ENCODE measurements around the gene TTC32.
"Not testable (repeated sequence)": the region's sequence is repeated elsewhere in the genome, so short reads cannot be mapped to it uniquely, and the experiment has no call there.

The TTC32 gene

DNA sequence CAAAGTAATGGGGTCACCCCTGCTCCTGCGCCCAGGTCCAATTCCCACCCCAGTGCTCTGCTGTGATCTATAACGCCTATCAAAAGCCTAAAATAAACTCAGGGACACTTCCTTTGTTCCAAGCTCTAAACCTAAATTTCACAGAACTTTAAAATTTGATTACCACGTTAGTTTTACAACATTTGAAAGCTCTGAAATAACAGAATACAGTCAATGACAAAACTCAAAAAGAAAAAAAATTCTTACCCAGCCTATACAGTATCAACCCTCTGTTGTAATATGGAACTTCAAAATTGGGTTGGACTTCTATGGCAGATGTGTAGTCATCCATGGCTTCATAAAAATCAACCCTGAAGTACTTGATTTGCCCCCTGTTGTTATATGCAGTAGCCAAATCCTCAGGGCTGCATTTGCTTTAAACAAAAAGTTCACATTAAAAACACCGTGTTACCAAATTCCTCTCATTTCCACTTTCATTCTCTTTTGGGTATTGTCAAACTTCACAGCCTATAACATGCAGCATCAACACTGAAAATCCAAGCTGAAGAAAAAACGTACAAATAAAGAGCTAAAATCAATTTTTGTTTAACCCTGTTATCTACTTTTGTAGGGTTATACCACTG is 4.0 kb downstream of the TTC32 start:
- H3K27ac ChIP-seq: no peak overlapping the region
- no peak for DNase-seq (ENCODE audit: low spot score)
- TF ChIP-seq, protein P1, sequence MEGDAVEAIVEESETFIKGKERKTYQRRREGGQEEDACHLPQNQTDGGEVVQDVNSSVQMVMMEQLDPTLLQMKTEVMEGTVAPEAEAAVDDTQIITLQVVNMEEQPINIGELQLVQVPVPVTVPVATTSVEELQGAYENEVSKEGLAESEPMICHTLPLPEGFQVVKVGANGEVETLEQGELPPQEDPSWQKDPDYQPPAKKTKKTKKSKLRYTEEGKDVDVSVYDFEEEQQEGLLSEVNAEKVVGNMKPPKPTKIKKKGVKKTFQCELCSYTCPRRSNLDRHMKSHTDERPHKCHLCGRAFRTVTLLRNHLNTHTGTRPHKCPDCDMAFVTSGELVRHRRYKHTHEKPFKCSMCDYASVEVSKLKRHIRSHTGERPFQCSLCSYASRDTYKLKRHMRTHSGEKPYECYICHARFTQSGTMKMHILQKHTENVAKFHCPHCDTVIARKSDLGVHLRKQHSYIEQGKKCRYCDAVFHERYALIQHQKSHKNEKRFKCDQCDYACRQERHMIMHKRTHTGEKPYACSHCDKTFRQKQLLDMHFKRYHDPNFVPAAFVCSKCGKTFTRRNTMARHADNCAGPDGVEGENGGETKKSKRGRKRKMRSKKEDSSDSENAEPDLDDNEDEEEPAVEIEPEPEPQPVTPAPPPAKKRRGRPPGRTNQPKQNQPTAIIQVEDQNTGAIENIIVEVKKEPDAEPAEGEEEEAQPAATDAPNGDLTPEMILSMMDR (IDR thresholded peaks at IDR 0.05): no peak
- H3K4me3 ChIP-seq: no peak overlapping the region

DNA sequence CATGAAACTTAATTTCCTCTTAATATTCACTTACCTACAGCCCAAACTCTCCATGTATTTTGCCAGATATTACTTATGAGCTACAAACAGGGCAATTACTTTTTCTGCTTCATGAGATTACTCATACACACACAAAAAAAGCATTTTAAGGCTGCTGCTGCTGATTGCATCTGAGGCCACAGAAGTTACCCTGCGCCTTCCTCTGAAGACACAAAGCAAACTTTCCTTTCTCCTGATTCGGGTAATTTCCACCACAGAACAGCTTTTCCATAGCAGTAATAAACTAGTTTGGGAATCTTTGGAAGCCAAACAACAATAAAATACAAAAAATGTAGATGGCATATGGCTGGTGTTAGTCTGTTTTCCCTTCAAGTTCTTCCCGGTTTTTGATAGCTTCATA is 6.2 kb downstream of the TTC32 start:
- TF ChIP-seq, protein P1 (IDR thresholded peaks at IDR 0.05): no peak
- no peak for DNase-seq (ENCODE audit: low spot score)
- no peak overlapping the region for H3K27ac ChIP-seq
- H3K4me3 ChIP-seq: no peak overlapping the region

DNA sequence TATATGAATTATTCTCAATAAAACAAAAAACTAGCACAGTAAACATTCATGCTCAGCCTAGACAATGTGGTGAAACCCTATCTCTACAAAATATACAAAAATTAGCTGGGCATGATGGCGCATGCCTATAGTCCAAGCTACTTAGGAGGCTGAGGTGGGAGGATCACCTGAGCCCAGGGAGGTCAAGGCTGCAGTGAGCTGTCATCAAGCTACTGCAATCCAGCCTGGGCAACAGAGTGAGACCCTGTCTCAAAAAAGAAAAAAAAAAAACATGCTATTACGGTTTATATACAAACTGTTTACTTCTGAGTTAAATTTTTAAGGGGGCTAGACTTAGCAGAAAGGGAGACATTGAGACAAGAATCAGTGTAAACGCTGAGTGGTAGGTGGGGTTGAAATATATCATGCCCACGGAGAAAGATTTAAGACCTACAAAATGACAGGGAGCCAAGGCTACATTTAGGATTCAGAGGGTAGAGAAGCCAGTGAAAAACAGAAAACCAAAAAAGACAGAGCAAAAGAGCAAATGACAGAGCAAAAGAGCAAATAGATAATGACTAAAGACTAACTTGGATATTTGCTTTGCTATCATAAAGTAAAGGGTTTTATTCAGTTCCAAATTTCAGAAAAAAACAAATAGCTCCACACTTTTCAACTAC is 7.5 kb downstream of the TTC32 start:
- H3K4me3 ChIP-seq: no peak overlapping the region
- DNase-seq (ENCODE audit: low spot score): no peak
- TF ChIP-seq, protein P1 (IDR thresholded peaks at IDR 0.05): no peak
- no peak overlapping the region for H3K27ac ChIP-seq

GRCh38 chr2:19893520-19894133 is 8.2 kb downstream of the TTC32 start:
- TF ChIP-seq, protein P1 (IDR thresholded peaks at IDR 0.05): no peak
- Histone ChIP-seq H3K4me3 (no peak overlapping the region), H3K27ac (no peak overlapping the region)
- no peak for DNase-seq (ENCODE audit: low spot score)

DNA sequence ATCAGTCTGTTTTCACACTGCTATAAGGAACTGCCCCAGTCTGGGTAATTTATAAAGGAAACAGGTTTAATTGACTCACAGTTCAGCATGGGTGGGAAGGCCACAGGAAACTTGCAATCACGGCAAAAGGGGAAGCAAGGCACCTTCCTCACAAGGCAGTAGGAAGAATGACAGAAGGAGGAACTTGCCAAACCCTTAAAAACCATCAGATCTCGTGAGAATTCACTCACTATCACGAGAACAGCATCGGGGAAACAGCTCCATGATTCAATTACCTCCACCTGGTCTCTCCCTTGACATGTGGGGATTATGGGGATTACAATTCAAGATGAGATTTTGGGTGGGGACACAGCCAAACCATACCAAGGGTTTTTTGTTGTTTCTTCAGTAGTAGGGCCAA is 9.8 kb downstream of the TTC32 start:
- not testable (repeated sequence) for DNase-seq (ENCODE audit: low spot score); H3K27ac ChIP-seq; H3K4me3 ChIP-seq

DNA sequence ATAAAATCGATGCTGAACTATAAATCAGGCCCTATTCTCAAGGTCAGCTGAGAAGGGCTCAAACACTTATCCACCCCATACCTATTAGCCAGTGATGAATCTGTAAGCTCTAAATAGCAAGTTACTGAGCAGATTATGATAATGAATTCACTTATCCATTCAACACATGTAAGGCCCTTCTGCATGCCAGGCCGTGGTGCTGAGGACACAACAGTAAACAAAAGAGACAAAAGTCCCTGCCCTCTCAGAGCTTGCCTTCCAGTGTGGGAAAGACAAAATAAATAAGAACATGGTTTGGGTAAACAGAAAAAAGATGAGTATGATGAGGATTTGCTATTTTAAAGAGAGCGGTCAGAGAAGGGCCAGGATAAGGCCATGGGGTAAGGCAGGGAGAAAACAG is 11.7 kb downstream of the TTC32 start:
- H3K27ac ChIP-seq: no peak overlapping the region
- H3K4me3 ChIP-seq: no peak overlapping the region
- no peak for DNase-seq (ENCODE audit: low spot score)
- TF ChIP-seq, protein P1 (IDR thresholded peaks at IDR 0.05): no peak

DNA sequence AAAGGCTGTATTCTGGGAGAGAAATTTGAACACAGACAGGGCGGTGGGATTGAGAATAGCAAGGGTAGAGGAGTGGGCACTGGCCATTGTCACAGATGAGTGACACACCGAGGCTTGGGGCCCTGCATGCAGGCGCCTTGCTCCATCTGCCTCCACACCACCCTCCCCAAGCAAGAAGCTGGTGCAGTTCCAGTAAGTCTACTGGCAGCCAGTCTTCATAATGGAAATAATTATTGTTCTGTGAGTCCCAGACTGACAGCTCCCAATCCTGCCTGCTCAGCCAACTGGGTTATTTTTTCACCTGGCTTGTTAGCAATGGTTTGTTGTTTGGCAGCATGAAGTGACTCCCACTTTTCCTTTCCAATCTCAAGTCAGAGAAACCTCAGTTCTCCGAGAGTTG is 13.0 kb downstream of the TTC32 start:
- no peak for DNase-seq (ENCODE audit: low spot score)
- H3K27ac ChIP-seq: no peak overlapping the region
- H3K4me3 ChIP-seq: no peak overlapping the region
- TF ChIP-seq, protein P1 (IDR thresholded peaks at IDR 0.05): no peak
